Esophagus squamous epithelium (tissue), 5 donors: ENCODE measurements around the gene POLR3H. TPM values are rescaled to one million over a fixed set of nuclear protein-coding genes. Genes with fewer than 3 reads are reported as not detected.

Source experiments
- DNase-seq: peaks from one replicate; lab custom pipeline; 2025; lab: John Stamatoyannopoulos, UW
- H3K27ac ChIP-seq, 4 donors: fragments of 200-600 bp; sonication (generic); one replicate each; pipeline ENCODE4 v1.5.1; 2016 to 2019; ENCODE audit warnings: mild to moderate bottlenecking in 1 of 4
- H3K27me3 ChIP-seq, 4 donors: fragments of 200-600 bp; sonication (generic); 1 replicate in 3 of 4; 2 replicates in 1 of 4; pipeline versions ENCODE4 v1.5.1 to v1.6.0; 2017 to 2021; ENCODE audit warnings: antibody characterized with exemption in 1 of 4
- H3K36me3 ChIP-seq, 3 donors: fragments of 200-600 bp; sonication (generic); one replicate each; pipeline ENCODE4 v1.5.1; 2016 to 2019
- H3K4me1 ChIP-seq, 3 donors: fragments of 200-600 bp; sonication (generic); one replicate each; pipeline ENCODE4 v1.5.1; 2017 to 2019
- H3K4me3 ChIP-seq, 4 donors: fragments of 200-600 bp; sonication (generic); 1 replicate in 3 of 4; 2 replicates in 1 of 4; pipeline ENCODE4 v1.5.1; 2016 to 2019; ENCODE audit warnings: mild to moderate bottlenecking in 2 of 4, moderate library complexity in 1 of 4
- H3K9me3 ChIP-seq, 3 donors: fragments of 200-600 bp; sonication (generic); one replicate each; pipeline ENCODE4 v1.5.1; 2016 to 2019
- POLR2A ChIP-seq, 4 donors: fragments of 450-650 bp; IDR thresholded peaks; one replicate each; pipeline ENCODE4 v1.6.1; 2017; ENCODE audit warnings: antibody characterized with exemption in 4 of 4, mild to moderate bottlenecking in 4 of 4, moderate library complexity in 3 of 4
- WGBS, 2 donors: methylation state at CpG; one replicate each; pipeline ENCODE4 v1.1.5; 2018; 5-methylcytosine and 5-hydroxymethylcytosine counted together
- intact Hi-C: fragments of 100-400 bp; cut with DNase I; formaldehyde crosslinking; loops from one replicate; pipeline ENCODE4 v1.15.0; 2022
- total RNA-seq, 4 donors: library from RNA; depleted of rRNA; stranded (reverse); fragments of >200 nt; gene quantifications; one replicate each; pipeline ENCODE4 v1.1.0, GENCODE V29; 2016
- TF ChIP-seq, protein P1 (sequence below), 6 experiments: fragments of 450-650 bp in 4 of 6; fragments of 200-600 bp in 2 of 6; sonication (generic) in 2 of 6; IDR thresholded peaks; one replicate each; pipeline ENCODE4 v1.5.1; 2016 to 2019; ENCODE audit warnings: antibody characterized with exemption in 6 of 6, mild to moderate bottlenecking in 4 of 6, moderate library complexity in 4 of 6
- donor health status: DM: yes; HTN: yes; CAD: no.

The POLR3H gene
- total RNA-seq, 4 donors from 2014 or later: 13.7 to 23.3 (median 16.1) TPM

DNA sequence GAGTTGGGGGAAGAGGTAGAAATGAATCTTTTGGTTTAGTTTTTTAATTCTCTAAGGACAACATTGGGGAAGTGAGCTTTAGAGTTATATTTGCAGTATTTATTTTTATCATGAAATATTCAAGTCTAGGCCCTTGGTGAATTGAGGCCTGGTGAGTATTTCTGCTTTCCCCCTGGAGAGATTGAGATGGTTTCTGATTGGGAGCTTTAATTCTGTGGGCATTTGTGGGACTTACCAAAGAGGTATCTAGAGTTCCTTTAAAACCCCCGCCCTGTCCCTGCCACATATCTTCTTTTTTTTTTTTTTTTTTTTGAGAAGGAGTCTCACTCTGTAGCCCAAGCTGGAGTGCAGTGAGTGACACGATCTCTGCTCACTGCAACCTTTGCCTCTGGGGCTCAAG lies 65.8 kb downstream of the POLR3H start:
- TF ChIP-seq POLR2A (IDR thresholded peaks at IDR 0.05): no peak
- TF ChIP-seq, protein P1, sequence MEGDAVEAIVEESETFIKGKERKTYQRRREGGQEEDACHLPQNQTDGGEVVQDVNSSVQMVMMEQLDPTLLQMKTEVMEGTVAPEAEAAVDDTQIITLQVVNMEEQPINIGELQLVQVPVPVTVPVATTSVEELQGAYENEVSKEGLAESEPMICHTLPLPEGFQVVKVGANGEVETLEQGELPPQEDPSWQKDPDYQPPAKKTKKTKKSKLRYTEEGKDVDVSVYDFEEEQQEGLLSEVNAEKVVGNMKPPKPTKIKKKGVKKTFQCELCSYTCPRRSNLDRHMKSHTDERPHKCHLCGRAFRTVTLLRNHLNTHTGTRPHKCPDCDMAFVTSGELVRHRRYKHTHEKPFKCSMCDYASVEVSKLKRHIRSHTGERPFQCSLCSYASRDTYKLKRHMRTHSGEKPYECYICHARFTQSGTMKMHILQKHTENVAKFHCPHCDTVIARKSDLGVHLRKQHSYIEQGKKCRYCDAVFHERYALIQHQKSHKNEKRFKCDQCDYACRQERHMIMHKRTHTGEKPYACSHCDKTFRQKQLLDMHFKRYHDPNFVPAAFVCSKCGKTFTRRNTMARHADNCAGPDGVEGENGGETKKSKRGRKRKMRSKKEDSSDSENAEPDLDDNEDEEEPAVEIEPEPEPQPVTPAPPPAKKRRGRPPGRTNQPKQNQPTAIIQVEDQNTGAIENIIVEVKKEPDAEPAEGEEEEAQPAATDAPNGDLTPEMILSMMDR (IDR thresholded peaks at IDR 0.05): no peak
- intact Hi-C loops: no loop called here

More for the DNA sequence above, 65.8 kb downstream of the POLR3H start:
- Histone ChIP-seq H3K27ac (peak overlapping the region; percentile 24 to 84 (median 78)), H3K4me1 (peaks cover 9 to 72% (median 40%) of the 10 kb centered on the region in 3 donors), H3K27me3 (no peaks in the 10 kb centered on the region), H3K36me3 (peaks cover 0 to 37% (median 0%) of the 10 kb centered on the region in 3 donors), H3K4me3 (no peak overlapping the region), H3K9me3 (no peaks in the 10 kb centered on the region)
- no peak for DNase-seq
- WGBS, 2 donors: 79 to 100% methylated on average over 2 of the region's 2 CpGs

Other genes starting within 250 kb of the POLR3H start
- gene ZC3H7B, start 242.9 kb downstream of the POLR3H start, total RNA-seq: 10 to 100 TPM; 18.7 to 36.8 (median 20.9) TPM
- gene TEF, start 162.5 kb downstream of the POLR3H start, total RNA-seq: 10 to 100 TPM in 2 of 4 donors, 1 to 10 TPM in 2; 3.0 to 17.4 (median 9.7) TPM
- 10 to 100 TPM; 15.7 to 30.5 (median 21.0) TPM for gene TOB2, start 97.7 kb downstream of the POLR3H start, total RNA-seq
- 10 to 100 TPM; 21.5 to 47.3 (median 41.5) TPM for gene PHF5A, start 75.8 kb downstream of the POLR3H start, total RNA-seq
- gene ACO2, start 75.4 kb downstream of the POLR3H start, total RNA-seq: 10 to 100 TPM; 83.7 to 90.4 (median 87.0) TPM
- gene CSDC2, start 16.5 kb upstream of the POLR3H start, total RNA-seq: 1 to 10 TPM in 2 of 4 donors, under 1 TPM in 2; 0.19 to 2.7 (median 0.73) TPM
- gene PMM1, start 45.4 kb upstream of the POLR3H start, total RNA-seq: 10 to 100 TPM; 17.9 to 65.2 (median 49.5) TPM
- gene DESI1, start 76.6 kb upstream of the POLR3H start, total RNA-seq: 10 to 100 TPM; 22.1 to 34.9 (median 28.4) TPM
- 100 to 1,000 TPM; 161 to 295 (median 222) TPM for gene XRCC6, start 76.8 kb upstream of the POLR3H start, total RNA-seq
- gene SNU13, start 144.4 kb upstream of the POLR3H start, total RNA-seq: 100 to 1,000 TPM in 2 of 4 donors, 10 to 100 TPM in 2; 71.0 to 128 (median 106) TPM
- gene MEI1, start 155.0 kb upstream of the POLR3H start, total RNA-seq: 1 to 10 TPM in 1 of 4 donors, under 1 TPM in 3; 0.09 to 1.3 (median 0.52) TPM